PFSK-1 (cell line): Measurements from ENCODE around the gene ZNF544.

Experiments used
- FOXP2 ChIP-seq: optimal IDR thresholded peaks from 2 replicates; pipeline ENCODE3; 2011; ENCODE audit warnings: borderline replicate concordance, control low read depth, inconsistent platforms; ENCODE audit not compliant: insufficient read depth; ENCODE audit errors: extremely low read length, extremely low read depth
- POLR2AphosphoS5 ChIP-seq: IDR thresholded peaks from 2 replicates; pipeline ENCODE4 v1.6.1; 2012; ENCODE audit warnings: low read depth, mild to moderate bottlenecking, control low read depth, low read length, moderate library complexity
- REST ChIP-seq, 2 experiments: IDR thresholded peaks; 2 replicates each; pipeline versions ENCODE4 v1.6.1 to v1.8.0; 2011 to 2012; ENCODE audit warnings: low read depth in 2 of 2, low read length in 2 of 2, control low read depth in 1 of 2, inconsistent platforms in 1 of 2, mild to moderate bottlenecking in 1 of 2, moderate library complexity in 1 of 2; ENCODE audit not compliant: insufficient read depth in 1 of 2
- SIN3A ChIP-seq: IDR thresholded peaks from 2 replicates; pipeline ENCODE4 v1.6.1; 2012; ENCODE audit warnings: mild to moderate bottlenecking, low read length, moderate library complexity, borderline replicate concordance; ENCODE audit not compliant: insufficient read depth
- TAF1 ChIP-seq: IDR thresholded peaks from 2 replicates; pipeline ENCODE4 v1.6.1; 2012; ENCODE audit warnings: low read length, control low read depth, borderline replicate concordance; ENCODE audit not compliant: insufficient read depth

DNA sequence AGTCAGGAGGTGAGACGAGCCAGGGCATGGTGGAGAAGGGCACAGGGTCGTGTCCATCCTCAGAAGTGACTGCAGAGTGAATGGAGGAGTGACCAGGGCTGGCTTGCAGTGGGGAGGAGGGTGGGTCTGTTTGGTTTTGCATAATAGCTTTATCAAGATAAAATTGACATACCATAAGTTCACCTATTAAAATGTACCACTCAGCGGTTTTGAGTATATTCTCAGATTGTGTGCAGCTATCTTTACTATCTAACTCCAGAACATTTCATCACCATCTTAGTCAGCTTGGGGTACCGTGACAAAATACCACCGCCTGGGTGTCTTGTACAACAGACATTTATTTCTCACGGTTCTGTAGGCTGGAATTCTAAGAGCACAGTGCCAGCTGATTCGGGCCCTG, 63.2 kb downstream of the ZNF544 start:
- no peak for TF ChIP-seq REST (IDR thresholded peaks at IDR 0.05; ENCODE audit: insufficient read depth in 1 of 2, low read depth in 2 of 2, low read length in 2 of 2)
- TF ChIP-seq TAF1: no peak
- no peak for TF ChIP-seq POLR2AphosphoS5
- TF ChIP-seq SIN3A: no peak
- no peak for TF ChIP-seq FOXP2
